ENCODE data around the gene IRF2.

DNA sequence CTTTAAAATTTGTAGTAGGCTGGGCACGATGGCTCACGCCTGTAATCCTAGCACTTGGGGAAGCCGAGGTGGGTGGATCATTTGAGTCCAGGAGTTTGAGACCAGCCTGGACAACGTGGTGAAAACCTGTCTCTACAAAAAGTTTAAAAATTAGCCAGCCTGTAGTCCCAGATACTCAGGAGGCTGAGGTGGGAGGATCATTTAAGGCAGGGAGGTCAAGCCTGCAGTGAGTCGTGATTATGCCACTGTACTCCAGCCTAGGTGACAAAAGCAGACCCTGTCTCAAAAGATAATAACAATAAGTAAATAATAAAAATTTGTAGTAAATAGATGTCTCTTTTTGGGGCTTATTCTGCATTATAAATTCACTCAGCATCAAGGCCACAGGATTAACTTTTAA, 118.5 kb downstream of the IRF2 start:
- no peak for TF ChIP-seq EP300 (IDR thresholded peaks at IDR 0.05)
- no peak for TF ChIP-seq CTCF (IDR thresholded peaks at IDR 0.05)
- TF ChIP-seq POLR2AphosphoS5 (IDR thresholded peaks at IDR 0.05), result no peak
